ENCODE results near the gene ERICH6. TPM values are rescaled to one million over a fixed set of nuclear protein-coding genes. Genes with fewer than 3 reads are reported as not detected.

Gene ERICH6
- polyA plus RNA-seq (ENCODE audit: low read depth in 6 of 6), result under 1 TPM in 2 of 6 donors, not detected in 4; 0.58 to 0.88 TPM

DNA sequence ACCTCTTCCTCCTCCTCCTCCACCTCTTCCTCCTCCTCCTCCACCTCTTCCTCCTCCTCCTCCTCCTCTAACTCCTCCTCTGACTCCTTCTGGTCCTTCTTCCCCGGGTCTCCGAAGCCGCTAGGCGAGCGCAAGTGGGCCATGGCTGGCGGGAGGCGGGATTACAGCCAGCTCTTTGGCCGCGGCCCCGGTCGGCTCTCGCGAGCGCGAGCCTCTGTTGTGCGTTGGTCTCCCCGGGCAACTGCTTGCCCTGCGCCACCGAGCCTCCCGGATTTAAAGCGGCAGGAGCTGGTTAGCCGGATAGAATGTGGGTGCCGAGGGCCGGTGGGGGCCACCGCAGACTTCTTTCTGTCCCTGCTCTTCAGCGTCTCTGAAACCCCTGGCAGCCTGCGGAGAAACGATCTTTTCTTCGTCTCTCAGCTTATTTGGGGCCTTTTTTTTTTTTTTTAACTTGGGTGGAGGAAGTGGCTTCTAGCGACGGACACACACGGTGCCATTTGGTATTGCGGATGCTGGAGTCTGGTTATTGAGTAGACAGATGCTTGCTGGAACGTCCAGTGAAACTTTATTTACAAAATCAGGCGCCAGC is at the start of gene ERICH6:
ERICH6 (minus strand) TSS at position 165 of the 589 bp plus-strand sequence; CDS start at position 143, 22 bp downstream.
- peak within 1 kb of the TSS; percentile 98 to 99 (median 99) for H3K27ac Mint-ChIP-seq
- peak within 1 kb of the TSS; percentile 85 to 99 (median 96) for H3K4me3 Mint-ChIP-seq
- DNase-seq, result peak; percentile 88
- peak; percentile 94 for ATAC-seq (ENCODE audit: low read depth in 2 of 2)
- peaks cover 16 to 27% (median 16%) of the 10 kb centered on the region in 3 donors for H3K4me1 Mint-ChIP-seq
- H3K36me3 Mint-ChIP-seq, result peaks cover 0 to 6% of the 10 kb centered on the region in 2 donors
- no peaks in the 10 kb centered on the region for H3K27me3 Mint-ChIP-seq
- H3K9me3 Mint-ChIP-seq, result no peaks in the 10 kb centered on the region

DNA sequence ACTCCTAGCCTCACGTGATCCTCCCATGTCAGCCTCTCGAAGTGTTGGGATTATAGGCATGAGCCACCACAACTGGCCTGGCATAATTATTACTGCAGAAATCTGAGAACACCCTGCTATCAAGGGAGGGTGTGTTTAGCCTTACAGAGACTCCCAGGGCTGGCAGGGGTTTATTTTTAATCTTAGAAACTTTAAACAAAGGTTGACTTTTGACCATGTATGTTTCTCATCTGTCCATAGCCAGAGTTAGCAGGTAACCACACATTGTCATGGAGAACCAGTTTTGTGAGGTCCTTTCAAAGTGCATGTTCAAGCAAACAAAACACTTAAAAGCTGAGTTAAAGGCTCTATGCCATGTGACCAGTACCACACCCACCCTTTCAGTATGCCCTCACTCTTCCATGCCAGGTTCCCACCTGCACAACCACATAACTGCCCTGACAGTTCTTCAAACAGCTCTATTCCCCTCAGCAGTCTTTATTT is 48.1 kb upstream of the ERICH6 start:
- peaks cover 50 to 87% (median 70%) of the 10 kb centered on the region in 3 donors for H3K4me1 Mint-ChIP-seq
- no peak overlapping the region for H3K4me3 Mint-ChIP-seq
- peak overlapping the region in 3 of 6 donors; percentile 15 to 70 (median 24) for H3K27ac Mint-ChIP-seq
- H3K36me3 Mint-ChIP-seq, result peaks cover 8 to 26% of the 10 kb centered on the region in 2 donors
- H3K9me3 Mint-ChIP-seq, result no peaks in the 10 kb centered on the region
- H3K27me3 Mint-ChIP-seq, result no peaks in the 10 kb centered on the region
- no peak for ATAC-seq (ENCODE audit: low read depth in 2 of 2)
- DNase-seq, result no peak

DNA sequence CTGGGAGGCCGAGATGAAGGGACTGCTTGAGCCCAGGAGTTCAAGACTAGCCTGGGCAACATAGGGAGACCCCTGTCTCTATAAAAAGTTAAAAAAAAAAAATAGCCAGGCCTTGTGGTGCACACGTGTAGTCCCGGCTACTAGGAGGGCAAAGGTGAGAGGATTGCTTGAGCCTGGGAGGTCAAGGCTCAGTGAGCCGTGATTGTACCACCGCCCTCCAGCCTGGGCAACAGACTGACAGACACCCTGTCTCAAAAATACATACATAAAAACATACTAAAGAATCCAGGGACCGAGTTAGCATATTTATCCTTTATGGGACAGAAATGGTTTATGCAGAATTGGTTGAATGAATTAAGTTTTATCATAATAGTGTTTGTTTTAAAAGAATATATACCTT is 45.5 kb upstream of the ERICH6 start:
- Mint-ChIP-seq H3K4me3 (peak overlapping the region in 1 of 8 donors; percentile 2), H3K27me3 (no peaks in the 10 kb centered on the region), H3K4me1 (peaks cover 61 to 99% (median 88%) of the 10 kb centered on the region in 3 donors), H3K27ac (peak overlapping the region in 3 of 6 donors; percentile 24 to 95 (median 44)), H3K36me3 (peaks cover 8 to 22% of the 10 kb centered on the region in 2 donors), H3K9me3 (no peaks in the 10 kb centered on the region)
- ATAC-seq (ENCODE audit: low read depth in 2 of 2), result no peak
- DNase-seq, result no peak

DNA sequence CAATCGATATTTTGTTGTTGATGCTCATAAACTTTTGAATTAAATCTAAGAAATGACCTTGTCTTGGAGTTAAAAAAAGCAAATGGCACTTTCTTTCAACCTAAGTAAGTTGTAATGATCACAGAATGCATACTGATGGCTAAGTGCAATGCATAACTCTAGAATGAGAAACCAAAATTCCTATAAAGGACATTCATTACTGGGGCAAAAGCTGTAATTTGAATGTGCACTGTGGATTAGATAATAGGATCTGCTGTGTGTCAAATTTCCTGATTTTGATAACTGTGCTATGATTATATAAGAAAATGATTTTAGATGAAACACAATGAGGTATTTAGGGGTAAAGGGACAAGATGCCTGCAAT is 44.9 kb upstream of the ERICH6 start:
- Mint-ChIP-seq H3K27ac (peak overlapping the region in 3 of 6 donors; percentile 15 to 95 (median 36)), H3K9me3 (no peaks in the 10 kb centered on the region), H3K27me3 (no peaks in the 10 kb centered on the region), H3K36me3 (peaks cover 8 to 16% of the 10 kb centered on the region in 2 donors), H3K4me3 (no peak overlapping the region), H3K4me1 (peaks cover 62 to 99% (median 88%) of the 10 kb centered on the region in 3 donors)
- DNase-seq (no peak), ATAC-seq (ENCODE audit: low read depth in 2 of 2) (no peak)

DNA sequence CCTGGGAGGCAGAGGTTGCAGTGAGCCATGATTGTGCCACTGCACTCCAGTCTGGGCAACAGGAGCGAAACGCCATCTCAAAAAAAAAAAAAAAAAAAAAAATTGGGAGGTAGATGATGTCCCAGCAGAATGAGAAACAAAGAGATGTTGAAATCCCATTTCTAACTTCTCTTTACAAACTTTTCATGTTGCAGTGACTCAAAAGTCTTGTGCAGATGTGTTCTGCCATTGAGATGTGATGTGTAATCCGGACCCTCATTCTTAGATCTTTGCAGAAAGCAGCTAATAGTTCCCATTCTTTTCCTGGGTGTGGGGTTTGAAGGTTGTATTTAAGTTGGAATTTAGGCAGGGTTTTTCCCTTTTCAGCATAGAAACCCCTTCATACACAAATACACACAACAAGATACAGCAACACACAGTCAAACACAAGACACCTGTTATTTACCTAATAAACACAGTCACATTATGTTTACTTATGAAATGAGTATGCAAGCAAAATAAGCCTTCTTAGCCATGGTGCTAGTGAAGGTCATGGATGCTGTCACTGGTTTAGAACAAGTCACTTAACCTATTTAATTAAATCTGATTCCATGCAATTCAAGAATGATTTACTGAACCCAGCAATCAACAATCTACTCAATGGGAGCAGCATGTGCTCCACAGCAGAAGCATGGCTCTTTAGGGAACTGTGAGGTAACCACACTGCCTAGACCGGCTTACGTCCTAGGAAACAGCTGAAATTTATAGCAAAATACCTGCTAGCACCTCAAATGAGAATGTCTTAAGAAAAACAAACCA is 44.4 kb upstream of the ERICH6 start:
- peak; percentile 32 to 34 for ATAC-seq (ENCODE audit: low read depth in 2 of 2)
- DNase-seq, result no peak
- Mint-ChIP-seq H3K4me1 (peaks cover 66 to 100% (median 88%) of the 10 kb centered on the region in 3 donors), H3K27me3 (no peaks in the 10 kb centered on the region), H3K27ac (peak overlapping the region in 4 of 6 donors; percentile 15 to 73 (median 32)), H3K9me3 (no peaks in the 10 kb centered on the region), H3K36me3 (peaks cover 5 to 14% of the 10 kb centered on the region in 2 donors), H3K4me3 (no peak overlapping the region)

DNA sequence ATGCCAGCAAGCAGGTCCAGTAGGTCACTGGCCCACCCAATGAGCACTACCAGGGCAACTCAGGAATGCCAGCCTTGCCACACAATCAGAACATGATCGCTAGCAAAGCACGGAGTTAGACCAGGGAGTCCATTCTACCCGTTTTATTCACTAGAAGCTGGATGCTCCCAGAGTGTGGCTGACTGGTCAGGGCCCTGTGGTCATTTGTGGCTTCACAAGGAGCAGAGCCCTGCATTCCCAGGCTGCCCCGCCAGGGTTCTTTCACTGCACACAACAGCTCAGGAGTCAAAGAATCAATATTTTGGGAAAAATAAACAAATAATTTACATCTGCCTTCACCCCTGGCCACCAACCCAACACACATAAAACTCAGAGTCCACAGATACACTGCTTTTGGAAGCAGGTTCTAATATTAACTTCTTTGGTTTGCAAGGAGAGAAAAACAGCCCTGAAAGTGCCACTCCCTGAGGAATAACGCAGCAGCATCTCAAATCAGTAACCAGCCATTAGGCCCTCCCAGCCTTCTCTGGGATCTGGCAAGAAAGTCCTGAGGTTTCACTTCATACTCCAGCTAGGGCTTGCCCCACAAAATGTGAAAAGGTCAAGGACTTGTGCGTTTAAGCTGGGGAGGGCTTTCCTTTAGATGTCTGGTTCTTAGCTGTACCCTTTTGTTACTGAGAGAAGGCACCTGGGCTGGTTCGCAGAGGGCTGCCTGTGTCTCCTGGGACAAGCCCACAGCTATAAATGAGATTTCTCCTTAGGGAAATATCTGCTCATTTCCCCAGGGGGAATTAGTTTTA is 43.3 kb upstream of the ERICH6 start:
- H3K27me3 Mint-ChIP-seq, result no peaks in the 10 kb centered on the region

DNA sequence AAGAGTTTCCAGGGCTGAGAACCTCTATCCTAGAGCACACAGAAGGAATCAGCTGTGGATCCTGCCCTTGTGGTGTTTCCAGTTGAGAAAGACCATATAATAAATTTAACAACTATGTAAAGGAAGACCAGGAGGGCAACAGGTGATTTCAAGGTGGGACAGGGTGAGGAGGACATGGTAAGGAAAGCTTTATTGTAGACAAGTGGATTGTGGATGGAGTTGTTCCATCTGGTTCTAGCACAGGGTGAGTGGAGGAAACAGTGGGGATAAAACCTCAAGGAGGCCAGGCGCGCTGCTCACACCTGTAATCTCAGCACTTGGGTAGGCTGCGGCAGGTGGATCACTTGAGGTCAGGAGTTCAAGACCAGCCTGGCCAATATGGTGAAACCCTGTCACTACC is 42.1 kb upstream of the ERICH6 start:
- Mint-ChIP-seq H3K4me3 (peak overlapping the region in 2 of 8 donors; percentile 45 to 63), H3K27ac (peak overlapping the region in 3 of 6 donors; percentile 42 to 72 (median 58)), H3K36me3 (peaks cover 0 to 23% of the 10 kb centered on the region in 2 donors), H3K4me1 (peaks cover 63 to 100% (median 87%) of the 10 kb centered on the region in 3 donors), H3K9me3 (no peaks in the 10 kb centered on the region), H3K27me3 (no peaks in the 10 kb centered on the region)
- DNase-seq (no peak), ATAC-seq (ENCODE audit: low read depth in 2 of 2) (no peak)

More for the DNA sequence above, 43.3 kb upstream of the ERICH6 start:
- H3K27ac Mint-ChIP-seq, result peak overlapping the region in 4 of 6 donors; percentile 71 to 87 (median 78)
- ATAC-seq (ENCODE audit: low read depth in 2 of 2) (no peak), DNase-seq (no peak)
- peak overlapping the region in 6 of 8 donors; percentile 35 to 71 (median 55) for H3K4me3 Mint-ChIP-seq
- no peaks in the 10 kb centered on the region for H3K9me3 Mint-ChIP-seq
- H3K36me3 Mint-ChIP-seq, result peaks cover 0 to 16% of the 10 kb centered on the region in 2 donors
- H3K4me1 Mint-ChIP-seq, result peaks cover 68 to 100% (median 88%) of the 10 kb centered on the region in 3 donors

DNA sequence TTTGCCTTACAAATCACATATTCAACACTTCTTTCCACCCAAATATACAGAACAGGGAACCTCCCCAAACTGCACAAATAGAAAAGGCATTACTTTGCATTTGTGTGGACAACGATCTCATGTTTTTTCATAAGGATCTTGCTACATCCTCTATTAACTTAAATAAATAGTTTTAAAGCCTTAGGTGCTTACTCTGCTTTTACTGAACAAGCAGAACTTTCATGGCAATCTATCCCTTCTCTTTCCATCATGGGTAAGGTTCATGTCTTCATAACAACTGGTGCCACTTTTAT is 41.1 kb upstream of the ERICH6 start:
- ATAC-seq (ENCODE audit: low read depth in 2 of 2) (no peak), DNase-seq (no peak)
- Mint-ChIP-seq H3K36me3 (peaks cover 0 to 18% of the 10 kb centered on the region in 2 donors), H3K27me3 (no peaks in the 10 kb centered on the region), H3K9me3 (no peaks in the 10 kb centered on the region), H3K4me1 (peaks cover 65 to 100% (median 90%) of the 10 kb centered on the region in 3 donors), H3K27ac (peak overlapping the region in 4 of 6 donors; percentile 9 to 88 (median 45)), H3K4me3 (peak overlapping the region in 1 of 8 donors; percentile 7)

DNA sequence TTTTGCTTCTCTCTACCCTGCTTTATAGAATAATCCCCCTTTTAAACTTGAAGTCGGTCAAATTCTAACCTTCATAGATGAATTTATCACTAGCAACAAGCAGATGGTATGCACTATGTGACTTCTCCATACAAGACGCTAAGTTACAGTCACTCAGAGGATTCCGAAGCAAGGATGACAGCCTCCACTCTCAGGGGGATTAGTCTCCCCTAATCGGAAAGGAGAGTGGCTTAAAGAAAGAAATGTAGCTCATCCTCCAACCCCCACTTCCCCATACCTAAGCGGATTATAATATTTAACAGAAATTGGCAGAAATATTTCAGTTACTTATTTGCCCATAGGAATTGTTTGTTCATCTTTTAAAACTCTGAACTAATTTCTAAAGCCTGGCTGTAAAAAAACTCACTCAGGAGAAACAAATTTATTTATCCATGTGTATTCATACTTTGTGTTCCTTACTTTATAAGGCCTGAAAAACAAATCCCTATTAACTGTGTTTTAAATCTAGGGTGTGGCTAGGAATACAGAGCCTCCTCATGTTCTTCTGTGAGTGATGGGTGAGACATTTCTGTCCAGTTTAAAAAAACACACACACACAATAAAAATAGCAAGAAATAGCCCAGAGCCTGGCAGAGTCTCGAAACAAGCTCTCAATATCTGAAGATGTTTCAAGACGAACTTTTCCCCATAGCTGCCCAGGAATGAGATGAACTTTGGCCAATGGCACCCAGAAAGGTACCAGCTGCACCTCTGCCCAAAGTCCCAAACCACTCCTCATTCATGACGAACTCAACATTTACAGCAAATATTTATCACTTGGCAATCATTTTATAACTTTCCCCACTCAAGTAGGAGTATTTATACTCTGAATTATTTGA is 40.6 kb upstream of the ERICH6 start:
- peaks cover 0 to 16% of the 10 kb centered on the region in 2 donors for H3K36me3 Mint-ChIP-seq
- H3K4me3 Mint-ChIP-seq, result peak overlapping the region in 1 of 8 donors; percentile 7
- peak overlapping the region; percentile 42 to 85 (median 59) for H3K27ac Mint-ChIP-seq
- H3K27me3 Mint-ChIP-seq, result no peaks in the 10 kb centered on the region
- DNase-seq (no peak), ATAC-seq (ENCODE audit: low read depth in 2 of 2) (no peak)
- H3K4me1 Mint-ChIP-seq, result peaks cover 71 to 100% (median 92%) of the 10 kb centered on the region in 3 donors
- H3K9me3 Mint-ChIP-seq, result no peaks in the 10 kb centered on the region

DNA sequence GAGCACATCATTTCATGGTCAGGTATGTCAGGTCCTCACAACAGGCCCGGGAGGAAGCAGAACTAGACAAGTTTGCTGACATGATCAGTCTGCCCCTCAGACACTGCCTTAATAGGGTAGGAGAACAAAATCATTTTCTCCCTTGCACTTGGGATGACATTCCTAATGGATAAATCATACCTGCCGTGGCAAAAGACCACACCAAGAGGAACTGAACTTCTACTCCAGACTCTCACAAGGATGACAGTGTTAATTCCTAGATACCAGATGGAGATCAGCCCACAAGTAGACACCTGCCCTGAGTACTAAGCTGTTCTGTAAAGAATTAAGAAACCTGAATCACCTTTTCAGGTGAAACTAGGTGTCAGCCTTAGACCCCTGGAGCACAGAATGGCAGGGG is 39.8 kb upstream of the ERICH6 start:
- DNase-seq, result no peak
- Mint-ChIP-seq H3K4me1 (peaks cover 69 to 98% (median 90%) of the 10 kb centered on the region in 3 donors), H3K27me3 (no peaks in the 10 kb centered on the region), H3K36me3 (peaks cover 0 to 16% of the 10 kb centered on the region in 2 donors), H3K9me3 (no peaks in the 10 kb centered on the region), H3K27ac (peak overlapping the region; percentile 39 to 89 (median 62)), H3K4me3 (peak overlapping the region in 2 of 8 donors; percentile 3 to 9)
- ATAC-seq (ENCODE audit: low read depth in 2 of 2), result no peak

DNA sequence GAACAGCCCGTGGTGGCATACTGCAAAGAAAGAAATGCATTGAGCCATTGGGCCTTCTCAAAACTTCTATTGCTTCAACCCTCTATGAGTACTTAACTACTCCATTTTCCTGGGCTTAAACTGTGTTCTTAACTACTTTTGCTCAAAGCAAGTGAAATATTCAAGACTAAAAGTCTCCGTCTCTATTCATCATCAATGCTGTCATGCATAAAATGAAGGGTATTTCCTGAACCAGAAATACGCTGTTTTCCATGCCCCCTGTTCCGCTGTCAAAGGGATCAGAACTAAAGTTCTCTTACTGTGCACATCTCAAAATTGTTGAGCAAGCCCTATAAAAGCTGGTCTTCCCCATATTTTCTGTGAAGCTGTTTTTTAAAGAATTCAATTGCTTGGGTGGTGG is 39.0 kb upstream of the ERICH6 start:
- Mint-ChIP-seq H3K36me3 (peaks cover 0 to 16% of the 10 kb centered on the region in 2 donors), H3K4me3 (no peak overlapping the region), H3K27ac (peak overlapping the region in 4 of 6 donors; percentile 42 to 89 (median 48)), H3K27me3 (no peaks in the 10 kb centered on the region), H3K9me3 (no peaks in the 10 kb centered on the region), H3K4me1 (peaks cover 67 to 98% (median 90%) of the 10 kb centered on the region in 3 donors)
- ATAC-seq (ENCODE audit: low read depth in 2 of 2) (no peak), DNase-seq (no peak)

DNA sequence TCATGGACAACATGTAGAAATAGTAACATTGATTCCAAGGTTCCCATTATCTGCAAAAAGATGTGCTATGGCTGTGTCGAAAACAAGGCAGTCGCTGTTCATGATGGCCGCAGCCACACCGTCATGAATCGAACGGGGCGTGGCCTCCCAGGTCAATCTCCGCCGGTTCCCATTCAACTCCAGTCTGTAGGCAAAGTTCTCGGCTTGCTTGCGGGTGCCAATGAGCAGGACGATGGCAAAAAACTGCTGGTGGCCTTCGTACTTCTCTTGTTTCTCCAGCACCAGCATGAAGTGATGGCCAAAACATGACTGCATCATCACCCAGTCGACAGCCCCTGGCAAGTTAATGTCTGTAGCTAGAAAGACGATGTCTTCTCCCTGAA is 38.4 kb upstream of the ERICH6 start:
- peak overlapping the region in 1 of 8 donors; percentile 8 for H3K4me3 Mint-ChIP-seq
- peaks cover 66 to 96% (median 90%) of the 10 kb centered on the region in 3 donors for H3K4me1 Mint-ChIP-seq
- no peaks in the 10 kb centered on the region for H3K27me3 Mint-ChIP-seq
- H3K9me3 Mint-ChIP-seq, result no peaks in the 10 kb centered on the region
- H3K36me3 Mint-ChIP-seq, result peaks cover 0 to 16% of the 10 kb centered on the region in 2 donors
- ATAC-seq (ENCODE audit: low read depth in 2 of 2) (no peak), DNase-seq (no peak)
- peak overlapping the region in 2 of 6 donors; percentile 37 to 58 for H3K27ac Mint-ChIP-seq

Data from naive B cell (primary cell).